GM04503 (cell line): Measurements from ENCODE around the gene ABI3BP.
"Not testable (repeated sequence)": the region's sequence is repeated elsewhere in the genome, so short reads cannot be mapped to it uniquely, and the experiment has no call there.

Experiments used
- DNase-seq: peaks from one replicate; pipeline ENCODE4 v3.0.0-alpha.2; 2012; ENCODE audit warnings: low read depth

Gene ABI3BP

DNA sequence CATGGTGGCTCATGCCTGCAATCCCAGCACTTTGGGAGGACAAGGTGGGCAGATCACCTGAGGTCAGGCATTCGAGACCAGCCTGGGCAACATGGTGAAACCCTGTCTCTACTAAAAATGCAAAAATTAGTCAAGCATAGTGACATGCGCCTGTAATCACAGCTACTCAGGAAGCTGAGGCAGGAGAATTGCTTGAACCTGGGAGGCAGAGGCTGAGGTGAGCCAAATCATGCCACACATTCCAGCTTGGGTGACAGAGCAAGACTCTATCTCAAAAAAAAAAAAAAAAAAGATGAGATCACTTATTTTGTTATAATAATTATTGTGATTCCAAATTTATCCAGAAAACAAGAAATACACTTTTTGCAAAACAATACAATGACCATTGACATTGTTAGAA lies 47.1 kb downstream of the ABI3BP start:
- DNase-seq, result not testable (repeated sequence)

DNA sequence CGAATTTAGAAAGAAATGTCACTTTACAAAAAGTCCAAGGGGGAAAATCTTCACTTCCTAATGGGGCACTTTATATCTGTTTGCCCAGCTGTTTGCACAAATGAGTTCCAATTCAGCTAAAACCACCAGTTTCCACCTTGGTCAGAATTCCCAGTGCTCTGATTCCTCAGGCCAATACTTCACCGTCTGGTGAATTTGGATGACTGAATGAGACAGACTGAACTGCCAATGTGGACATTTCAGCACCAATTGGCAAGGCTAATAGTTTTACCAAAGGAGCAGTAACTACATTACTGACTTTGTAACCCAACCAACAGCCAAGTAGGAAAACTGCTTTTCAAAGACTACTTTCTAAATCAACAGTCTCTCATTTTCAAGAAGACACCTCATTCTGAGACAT lies 51.8 kb downstream of the ABI3BP start:
- DNase-seq, result no peak

DNA sequence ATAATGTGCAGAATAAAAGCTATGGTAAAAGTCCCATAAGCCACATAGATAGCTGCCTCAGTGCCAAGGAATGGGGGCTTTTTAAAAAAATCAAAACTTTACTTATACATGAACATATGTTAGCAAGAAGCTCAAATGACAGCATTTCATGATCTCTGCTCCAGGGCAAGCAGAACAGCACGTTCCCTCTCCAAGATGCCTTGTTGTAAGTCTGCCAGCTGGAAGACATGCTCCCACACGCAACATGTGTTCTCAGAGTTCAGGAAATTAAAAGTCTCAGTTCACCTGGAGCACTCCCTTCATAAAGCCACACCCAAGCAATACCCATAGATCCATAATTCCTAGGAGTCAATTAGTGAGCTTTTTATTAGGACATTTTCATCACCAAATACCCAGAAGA lies 52.2 kb downstream of the ABI3BP start:
- no peak for DNase-seq

GRCh38 chr3:100936931-100937330 lies 56.3 kb downstream of the ABI3BP start:
- DNase-seq, result no peak

DNA sequence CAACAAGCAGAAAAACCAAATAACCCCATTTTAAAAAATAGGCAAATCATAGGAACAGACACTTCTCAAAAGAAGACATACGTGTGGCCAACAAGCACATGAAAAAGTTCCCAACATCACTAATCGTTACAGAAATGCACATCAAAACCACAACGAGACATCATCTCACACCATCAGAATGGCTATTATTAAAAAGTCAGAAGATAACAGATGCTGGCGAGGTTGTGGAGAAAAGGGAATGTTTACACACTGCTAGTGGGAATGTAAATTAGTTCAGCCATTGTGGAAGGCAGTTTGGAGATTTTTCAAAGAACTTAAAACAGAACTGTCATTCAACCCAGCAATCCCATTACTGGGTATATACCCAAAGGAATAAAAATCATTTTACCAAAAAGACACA lies 60.7 kb downstream of the ABI3BP start:
- no peak for DNase-seq

DNA sequence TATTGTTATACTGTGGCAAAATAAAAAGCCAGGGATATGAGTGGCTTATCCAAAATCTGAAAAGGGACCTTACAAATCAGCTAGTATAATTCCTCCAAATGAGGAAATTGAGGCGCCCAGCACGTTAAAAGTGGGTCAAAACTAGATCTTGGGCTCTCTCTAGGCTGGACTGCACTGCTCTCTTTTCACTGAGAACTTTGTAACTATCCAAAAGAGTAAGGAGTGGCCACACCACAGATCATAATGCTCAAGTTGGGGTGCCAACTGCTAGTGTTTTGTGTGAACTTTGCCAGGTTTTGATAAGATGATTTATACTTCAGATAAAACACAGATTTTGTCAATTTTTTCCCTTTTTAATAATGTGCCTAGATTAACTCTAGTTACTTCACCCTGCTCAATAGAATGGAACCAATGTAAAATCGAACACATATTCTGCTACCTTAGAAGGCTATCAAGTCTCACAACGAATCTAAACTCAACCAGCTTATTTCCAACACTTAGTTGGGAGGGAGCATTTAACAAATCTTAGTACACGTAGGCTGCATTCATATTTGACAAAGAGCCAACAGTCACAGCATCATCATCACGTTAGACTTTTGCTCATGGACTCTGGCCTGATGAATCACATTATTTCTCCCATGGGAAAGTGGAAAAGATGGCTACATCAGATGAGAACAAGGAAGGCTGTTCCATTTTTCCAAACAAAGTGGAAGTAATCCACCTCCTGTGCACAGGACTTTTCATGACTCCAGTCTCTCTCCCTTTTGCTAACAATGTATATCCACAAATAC lies 64.4 kb downstream of the ABI3BP start:
- DNase-seq, result peak; percentile 76

DNA sequence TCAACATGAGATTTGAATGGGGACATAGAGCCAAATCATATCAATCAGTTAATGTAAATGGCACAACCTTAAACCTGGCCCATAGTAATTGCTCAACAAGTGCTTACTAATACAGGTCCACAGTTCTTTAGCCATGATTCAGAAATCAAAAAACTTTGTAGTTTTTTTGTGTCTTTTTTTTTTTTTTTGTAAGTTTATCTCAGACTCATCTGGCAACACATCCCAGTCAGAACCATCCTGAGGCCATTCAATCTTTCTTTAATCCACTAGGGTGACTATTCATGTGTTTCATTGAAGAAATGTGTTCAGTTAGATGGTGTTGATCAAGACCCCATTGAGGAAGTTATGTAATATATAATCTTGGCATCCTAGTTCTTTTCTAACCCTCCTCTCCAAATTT lies 65.4 kb downstream of the ABI3BP start:
- DNase-seq, result no peak

DNA sequence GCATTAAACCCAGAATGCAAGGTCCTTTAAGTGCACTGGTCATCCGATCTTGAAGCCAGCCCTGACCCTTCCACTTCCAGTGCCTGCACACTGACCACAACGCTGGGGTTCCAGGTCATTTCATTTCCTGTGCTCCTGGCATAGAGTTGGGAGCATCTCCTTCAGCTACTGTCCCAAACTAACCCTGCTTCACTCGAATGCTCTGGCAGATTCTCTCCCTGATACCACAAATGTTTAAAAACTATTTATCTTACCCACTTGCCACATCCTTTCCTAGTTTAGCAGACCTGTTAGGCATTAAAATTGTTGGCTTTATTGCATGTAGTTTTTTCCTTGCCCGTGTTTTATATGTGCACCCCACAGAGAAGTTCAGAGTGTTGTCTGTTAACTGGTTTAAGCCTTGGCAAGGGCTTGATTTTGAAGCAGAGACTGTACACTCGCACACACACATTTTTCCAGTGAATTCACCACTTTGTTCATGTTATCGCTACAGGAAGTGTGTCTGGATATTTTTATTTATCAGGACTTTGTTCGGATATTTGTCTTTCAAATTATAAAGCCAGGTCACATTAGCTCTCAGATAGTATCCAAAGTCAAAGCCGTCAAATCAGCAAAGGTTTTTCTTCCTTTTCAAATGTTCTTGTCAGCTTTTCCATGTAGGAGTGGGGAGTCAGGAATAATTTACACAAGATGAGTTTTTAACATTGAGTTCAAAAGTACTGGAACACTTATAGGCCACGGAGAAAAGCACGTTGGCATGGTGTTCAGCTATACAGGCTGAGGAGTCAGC lies 77.3 kb downstream of the ABI3BP start:
- no peak for DNase-seq

DNA sequence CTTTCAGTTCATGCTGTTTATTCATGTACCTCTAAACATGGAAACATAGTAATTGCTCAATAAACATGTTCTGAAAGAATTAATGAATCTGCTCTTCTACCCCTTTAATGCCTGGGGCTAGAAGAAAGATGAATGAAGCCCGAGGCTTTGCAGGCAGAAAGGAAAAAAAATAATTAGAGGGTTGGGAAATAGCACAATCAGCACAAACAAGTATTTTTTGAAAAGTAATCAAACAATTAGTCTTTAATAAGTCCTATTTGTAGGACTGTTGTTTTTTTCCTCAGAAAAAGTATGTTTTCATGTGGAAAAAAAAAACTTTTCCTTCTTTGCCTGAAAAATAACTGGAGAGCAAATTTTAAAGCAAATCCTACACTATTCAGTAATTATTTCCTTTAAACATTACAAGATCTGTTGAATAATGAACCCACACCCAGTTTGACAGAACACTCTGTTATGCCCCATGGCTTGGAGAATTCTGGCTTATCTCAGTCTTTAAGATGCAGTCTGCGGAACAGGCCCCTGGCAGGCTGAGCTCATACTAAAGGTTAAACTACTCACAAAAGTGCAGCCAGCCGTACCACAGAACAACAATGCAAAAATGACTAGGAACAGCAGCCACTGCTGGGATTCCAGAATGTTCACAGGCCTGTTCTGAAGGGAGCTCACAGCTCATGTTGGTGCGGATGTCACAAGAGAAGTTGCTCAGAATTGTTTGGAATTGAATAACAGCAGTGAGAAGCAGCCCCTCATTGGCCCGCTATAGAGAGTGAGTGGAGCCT lies 79.2 kb downstream of the ABI3BP start:
- no peak for DNase-seq

DNA sequence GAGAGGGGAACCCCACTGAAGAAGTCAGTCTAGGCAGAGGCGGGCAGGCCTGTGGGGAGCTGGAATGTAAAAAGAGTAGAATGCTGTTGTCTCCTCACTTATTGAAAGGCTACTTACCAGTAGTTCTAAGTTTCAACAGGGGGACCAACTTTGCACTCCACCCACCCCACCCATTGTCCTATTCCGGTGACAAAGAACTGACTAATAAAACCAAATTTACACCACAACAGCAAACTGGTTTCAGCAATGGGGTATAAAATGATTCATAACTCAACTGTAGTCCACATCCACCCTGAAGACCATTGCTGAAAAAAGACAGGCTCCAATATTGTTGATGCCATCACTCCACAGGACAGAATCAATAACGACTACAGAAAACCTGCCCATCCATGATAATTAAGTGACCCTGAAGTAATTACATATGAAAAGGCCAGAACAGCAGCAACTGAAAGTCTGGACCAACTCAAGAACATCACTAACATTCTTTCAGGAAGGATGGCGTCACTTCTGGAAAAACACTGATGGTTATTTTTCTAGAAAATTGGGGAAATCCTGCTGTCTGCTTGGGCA lies 80.2 kb downstream of the ABI3BP start:
- no peak for DNase-seq

- no peak for DNase-seq
Measured at GRCh38 chr3:100912571-100912970, 80.7 kb downstream of the ABI3BP start.

- no peak for DNase-seq
Measured at GRCh38 chr3:100911956-100912355, 81.3 kb downstream of the ABI3BP start.

- no peak for DNase-seq
Measured at GRCh38 chr3:100910986-100911385, 82.2 kb downstream of the ABI3BP start.

- peak; percentile 77 for DNase-seq
Measured at GRCh38 chr3:100902572-100902971, 90.6 kb downstream of the ABI3BP start.

DNA sequence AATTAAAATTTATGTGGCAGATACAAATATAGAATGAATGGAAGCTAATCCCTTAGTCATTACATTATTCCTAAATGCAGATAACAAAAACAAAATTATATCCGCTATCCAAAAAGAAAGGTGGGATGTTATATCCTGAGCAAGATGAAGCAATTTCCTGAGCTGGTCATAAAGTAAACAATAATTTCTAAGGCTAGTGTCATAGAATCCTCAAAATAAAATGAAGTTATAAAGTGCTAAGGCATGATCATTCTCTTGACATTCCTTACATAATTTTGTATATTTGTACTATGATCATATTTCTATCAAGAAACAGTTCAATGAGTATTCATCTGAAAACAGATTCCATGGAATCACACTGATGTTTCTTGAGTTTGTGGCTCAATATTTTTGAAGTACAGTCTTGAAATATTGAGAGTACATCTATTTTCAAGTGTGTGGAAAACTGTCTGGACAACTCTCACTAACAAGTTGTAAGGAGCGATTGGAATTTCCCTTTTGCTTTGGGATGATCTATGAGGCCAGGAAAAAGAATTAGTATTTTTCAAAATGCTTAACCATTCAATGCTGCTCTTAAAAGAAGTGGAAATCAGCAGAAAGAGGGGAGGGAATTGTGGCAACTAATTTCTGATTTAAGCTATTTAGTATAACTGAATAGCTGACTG lies 92.4 kb downstream of the ABI3BP start:
- no peak for DNase-seq

DNA sequence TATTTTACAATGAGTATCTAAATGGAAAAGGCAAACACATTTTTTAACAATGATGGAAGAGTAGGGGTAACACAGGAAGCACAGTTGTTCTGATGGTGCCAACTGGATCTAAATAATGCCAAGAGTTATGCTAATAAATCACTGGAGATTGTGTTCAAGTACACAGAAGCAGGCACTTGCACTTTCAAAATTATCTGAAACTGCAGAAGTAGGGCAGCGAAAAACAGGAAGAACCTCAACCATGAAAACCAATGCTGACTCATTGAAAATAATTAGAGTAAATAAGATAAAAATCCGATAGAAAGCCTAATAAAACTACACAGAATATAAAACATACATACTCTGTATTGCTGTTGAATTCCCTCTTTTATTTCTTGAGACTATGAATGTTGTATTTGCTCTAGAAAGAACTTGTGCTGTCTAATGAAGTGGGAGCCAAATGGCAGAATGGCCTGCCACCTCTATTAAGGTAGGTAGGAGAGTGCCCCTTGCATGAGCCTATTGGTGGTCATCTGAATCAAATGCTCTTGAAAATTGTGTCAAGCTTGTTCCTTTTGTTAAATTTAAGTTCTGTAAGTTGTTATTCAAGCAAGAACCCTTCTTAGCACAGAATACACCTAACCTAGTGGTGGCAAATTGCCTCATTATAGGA lies 93.7 kb downstream of the ABI3BP start:
- no peak for DNase-seq

DNA sequence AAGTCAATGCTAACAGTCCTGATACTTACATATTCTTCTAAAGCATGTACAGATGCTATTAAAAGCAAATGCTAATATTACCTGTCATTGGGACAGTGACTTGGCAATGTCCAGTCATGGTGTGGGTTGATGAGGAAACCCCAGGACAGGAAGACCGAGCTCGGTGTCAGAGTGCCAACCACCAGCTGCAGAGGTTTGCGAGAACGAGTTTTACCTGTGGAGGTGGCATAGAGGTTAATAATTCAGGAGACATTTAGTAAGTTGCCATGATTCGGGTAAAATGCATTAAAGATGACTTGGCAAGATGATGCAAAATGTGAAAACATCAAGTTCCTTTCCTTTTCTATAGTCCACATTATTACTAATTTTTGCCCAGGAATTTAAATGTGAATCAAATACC lies 94.5 kb downstream of the ABI3BP start:
- DNase-seq, result no peak

GRCh38 chr3:100896994-100897393 lies 96.2 kb downstream of the ABI3BP start:
- no peak for DNase-seq

GRCh38 chr3:100893590-100893989 lies 99.6 kb downstream of the ABI3BP start:
- DNase-seq, result no peak

DNA sequence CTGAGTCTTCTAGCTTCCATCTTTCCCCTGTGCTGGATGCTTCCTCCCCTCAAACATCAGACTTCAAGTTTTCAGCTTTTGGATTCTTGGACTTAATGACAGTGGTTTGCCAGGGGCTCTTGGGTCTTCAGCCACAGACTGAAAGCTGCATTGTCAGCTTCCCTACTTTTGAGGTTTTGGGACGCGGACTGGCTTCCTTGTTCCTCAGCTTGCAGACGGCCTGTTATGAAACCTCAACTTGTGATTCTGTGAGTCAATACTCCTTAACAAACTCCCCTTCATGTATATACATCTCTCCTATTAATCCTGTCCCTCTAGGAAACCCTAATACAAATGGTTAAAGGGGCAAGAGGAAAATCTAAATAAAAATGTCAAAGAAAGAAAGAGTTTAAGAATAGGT lies 100.1 kb downstream of the ABI3BP start:
- no peak for DNase-seq

- no peak for DNase-seq
Measured at GRCh38 chr3:100891827-100892226, 101.4 kb downstream of the ABI3BP start.
